IMR-90 (cell line): ENCODE measurements around the gene MAGEA10. TPM values are rescaled to one million over a fixed set of nuclear protein-coding genes. Genes with fewer than 3 reads are reported as not detected.

Experiments
- ATAC-seq: fragments of 200-7000 bp; cut with Tn5 transposase; 2 replicates; pipeline ENCODE4 v1.9.1; 2020; ENCODE audit warnings: low read depth, mild to moderate bottlenecking, moderate library complexity
- BruUV-seq: library from RNA; stranded (reverse); fragments of 400-500 nt; replicated peaks from 2 replicates; lab custom pipeline; 2021; lab: Mats Ljungman, UMichigan
- CTCF ChIA-PET: fragments of 300-600 bp; formaldehyde crosslinking; extraction: SDS; loops from one replicate; lab custom pipeline; 2021; ENCODE audit warnings: antibody characterized with exemption; lab: Yijun Ruan, JAX
- POLR2A ChIA-PET: fragments of 300-600 bp; sonication (Branson Sonifier 250); formaldehyde crosslinking; loops from one replicate; lab custom pipeline; 2022; ENCODE audit warnings: antibody characterized with exemption; ENCODE audit not compliant: unreplicated experiment; lab: Charles Lee
- DNase-seq: peaks from one replicate; pipeline ENCODE4 v3.0.0; 2013
- H2AFZ ChIP-seq: replicated peaks from 2 replicates; pipeline ENCODE3; 2013; ENCODE audit warnings: low read length, mild to moderate bottlenecking; ENCODE audit not compliant: poor library complexity
- H2AK5ac ChIP-seq: 2 replicates; pipeline ENCODE4 v1.6.1; 2013; ENCODE audit warnings: low read depth, low read length, inconsistent platforms
- H2AK9ac ChIP-seq: replicated peaks from 2 replicates; pipeline ENCODE3; 2013; ENCODE audit warnings: mild to moderate bottlenecking, low read depth, low read length, moderate library complexity; ENCODE audit not compliant: poor library complexity
- H2BK120ac ChIP-seq: 2 replicates; pipeline ENCODE4 v1.6.1; 2013; ENCODE audit warnings: low read depth, low read length, inconsistent platforms
- H2BK15ac ChIP-seq: 3 replicates; pipeline ENCODE4 v1.6.1; 2013; ENCODE audit warnings: low read depth, low read length, inconsistent platforms
- H2BK20ac ChIP-seq: 2 replicates; pipeline ENCODE4 v1.6.1; 2013; ENCODE audit warnings: low read depth, mild to moderate bottlenecking, inconsistent platforms, low read length, moderate library complexity
- H2BK5ac ChIP-seq: 2 replicates; pipeline ENCODE4 v1.6.1; 2013; ENCODE audit warnings: mild to moderate bottlenecking, low read depth, low read length, inconsistent platforms; ENCODE audit not compliant: poor library complexity, severe bottlenecking
- H3K14ac ChIP-seq: replicated peaks from 2 replicates; pipeline ENCODE4 v1.6.1; 2013; ENCODE audit warnings: low read depth, low read length, inconsistent platforms
- H3K18ac ChIP-seq: 2 replicates; pipeline ENCODE4 v1.6.1; 2013; ENCODE audit warnings: low read depth, low read length, control low read depth
- H3K23ac ChIP-seq: 2 replicates; pipeline ENCODE4 v1.6.1; 2013; ENCODE audit warnings: low read depth, low read length, inconsistent platforms
- H3K27ac ChIP-seq: 2 replicates; pipeline ENCODE4 v1.5.1; 2013; ENCODE audit warnings: mild to moderate bottlenecking, control low read depth, low read length; ENCODE audit not compliant: insufficient read depth
- H3K27me3 ChIP-seq: 2 replicates; pipeline ENCODE4 v1.6.1; 2013; ENCODE audit warnings: low read length; ENCODE audit not compliant: control insufficient read depth, insufficient read depth
- H3K36me3 ChIP-seq: 2 replicates; pipeline ENCODE4 v1.6.1; 2013; ENCODE audit warnings: low read length, mixed read lengths; ENCODE audit not compliant: control insufficient read depth, insufficient read depth
- H3K4ac ChIP-seq: 2 replicates; pipeline ENCODE4 v1.6.1; 2013; ENCODE audit warnings: low read depth, low read length, inconsistent platforms
- H3K4me1 ChIP-seq: 2 replicates; pipeline ENCODE4 v1.6.1; 2013; ENCODE audit warnings: low read length, mixed read lengths; ENCODE audit not compliant: control insufficient read depth, insufficient read depth
- H3K4me2 ChIP-seq: 2 replicates; pipeline ENCODE4 v1.6.1; 2013; ENCODE audit warnings: low read depth, mild to moderate bottlenecking, control low read depth, low read length, moderate library complexity
- H3K4me3 ChIP-seq: 2 replicates; pipeline ENCODE4 v1.5.1; 2013; ENCODE audit warnings: low read depth, mild to moderate bottlenecking, control low read depth, low read length, moderate library complexity; ENCODE audit not compliant: insufficient read depth
- H3K56ac ChIP-seq: 2 replicates; pipeline ENCODE4 v1.6.1; 2013; ENCODE audit warnings: low read length, inconsistent platforms; ENCODE audit not compliant: insufficient read depth; ENCODE audit errors: extremely low read depth
- H3K79me1 ChIP-seq, 2 experiments: 2 replicates each; pipeline ENCODE4 v1.6.1; 2013; ENCODE audit warnings: low read length in 2 of 2, inconsistent platforms in 1 of 2, low read depth in 1 of 2
- H3K9ac ChIP-seq: 2 replicates; pipeline ENCODE4 v1.6.1; 2013; ENCODE audit warnings: low read depth, low read length, control low read depth
- H3K9me1 ChIP-seq: 2 replicates; pipeline ENCODE4 v1.6.1; 2013; ENCODE audit warnings: low read length, inconsistent platforms; ENCODE audit not compliant: insufficient read depth
- H3K9me3 ChIP-seq: 2 replicates; pipeline ENCODE4 v1.6.1; 2013; ENCODE audit warnings: low read length; ENCODE audit not compliant: control insufficient read depth, insufficient read depth
- H4K20me1 ChIP-seq: 2 replicates; pipeline ENCODE4 v1.6.1; 2013; ENCODE audit warnings: low read length, inconsistent platforms; ENCODE audit not compliant: insufficient read depth
- H4K5ac ChIP-seq: 2 replicates; pipeline ENCODE4 v1.6.1; 2013; ENCODE audit warnings: mild to moderate bottlenecking, low read depth, low read length, control low read depth
- H4K8ac ChIP-seq, 2 experiments: 2 replicates each; pipeline ENCODE4 v1.6.1; 2013; ENCODE audit warnings: low read depth in 2 of 2, low read length in 2 of 2, control low read depth in 1 of 2, inconsistent platforms in 1 of 2
- H4K91ac ChIP-seq: 2 replicates; pipeline ENCODE4 v1.6.1; 2013; ENCODE audit warnings: low read depth, low read length, inconsistent platforms; ENCODE audit not compliant: insufficient read depth
- BHLHE40 ChIP-seq: fragments of 150-350 bp; IDR thresholded peaks from 2 replicates; pipeline ENCODE4 v1.6.1; 2016; ENCODE audit warnings: mild to moderate bottlenecking, low read depth, low read length
- CEBPB ChIP-seq: IDR thresholded peaks from 2 replicates; pipeline ENCODE4 v1.6.1; 2012; ENCODE audit warnings: low read depth, low read length, improper control_type of control experiment
- CHD1 ChIP-seq: IDR thresholded peaks from 2 replicates; pipeline ENCODE4 v1.6.1; 2012; ENCODE audit warnings: low read depth, low read length, improper control_type of control experiment
- CTCF ChIP-seq: conservative IDR thresholded peaks from 2 replicates; pipeline ENCODE4 v1.5.1; 2012; ENCODE audit warnings: mild to moderate bottlenecking, low read depth, low read length, improper control_type of control experiment
- ELK1 ChIP-seq: fragments of 150-350 bp; IDR thresholded peaks from 2 replicates; pipeline ENCODE4 v1.6.1; 2016; ENCODE audit warnings: low read depth, mild to moderate bottlenecking, low read length, moderate library complexity, borderline replicate concordance
- FOS ChIP-seq: fragments of 150-350 bp; IDR thresholded peaks from 2 replicates; pipeline ENCODE4 v1.6.1; 2016; ENCODE audit warnings: low read depth, low read length
- MAFK ChIP-seq: IDR thresholded peaks from 2 replicates; pipeline ENCODE4 v1.6.1; 2012; ENCODE audit warnings: low read depth, low read length, improper control_type of control experiment
- MAZ ChIP-seq: IDR thresholded peaks from 2 replicates; pipeline ENCODE4 v1.6.1; 2012; ENCODE audit warnings: low read depth, mild to moderate bottlenecking, low read length, improper control_type of control experiment, moderate library complexity, borderline replicate concordance
- MXI1 ChIP-seq: IDR thresholded peaks from 2 replicates; pipeline ENCODE4 v1.6.1; 2012; ENCODE audit warnings: low read depth, mild to moderate bottlenecking, low read length, moderate library complexity, borderline replicate concordance
- NFE2L2 ChIP-seq: fragments of 150-350 bp; IDR thresholded peaks from 2 replicates; pipeline ENCODE4 v1.6.1; 2016; ENCODE audit warnings: low read depth, mild to moderate bottlenecking, low read length
- POLR2A ChIP-seq: IDR thresholded peaks from 2 replicates; pipeline ENCODE4 v1.6.1; 2012; ENCODE audit warnings: mild to moderate bottlenecking, low read depth, low read length
- RAD21 ChIP-seq: IDR thresholded peaks from 2 replicates; pipeline ENCODE4 v1.6.1; 2012; ENCODE audit warnings: low read length, improper control_type of control experiment
- RCOR1 ChIP-seq: IDR thresholded peaks from 2 replicates; pipeline ENCODE4 v1.6.1; 2012; ENCODE audit warnings: mild to moderate bottlenecking, low read length, improper control_type of control experiment; ENCODE audit not compliant: insufficient replicate concordance
- RFX5 ChIP-seq: IDR thresholded peaks from 2 replicates; pipeline ENCODE4 v1.8.0; 2012; ENCODE audit warnings: low read depth, mild to moderate bottlenecking, low read length, moderate library complexity
- SMC3 ChIP-seq: fragments of 150-350 bp; IDR thresholded peaks from 2 replicates; pipeline ENCODE4 v1.6.1; 2016; ENCODE audit warnings: low read depth, mild to moderate bottlenecking, antibody characterized with exemption, low read length, moderate library complexity
- USF2 ChIP-seq: fragments of 150-350 bp; IDR thresholded peaks from 2 replicates; pipeline ENCODE4 v1.6.1; 2017; ENCODE audit warnings: mild to moderate bottlenecking, antibody characterized with exemption, low read length, low read depth
- WGBS, 2 experiments: methylation state at CpG; one replicate each; pipeline versions ENCODE4 v1.1.5 to v1.1.7; 2013; ENCODE audit warnings: missing lambda C conversion rate in 2 of 2; ENCODE audit not compliant: insufficient read length in 1 of 2; ENCODE audit errors: extremely low coverage in 2 of 2; 5-methylcytosine and 5-hydroxymethylcytosine counted together
- dilution Hi-C: fragments of 300-500 bp; cut with HindIII; formaldehyde crosslinking; loops from one replicate; pipeline ENCODE4 v1.14.3; 2018; ENCODE audit warnings: low sequenced_read_pairs; ENCODE audit not compliant: unreplicated experiment
- in situ Hi-C: fragments of 300-500 bp; cut with MboI; formaldehyde crosslinking; loops from 3 replicates; pipeline ENCODE4 v1.14.3; 2019; ENCODE audit warnings: low sequenced_read_pairs, inconsistent platforms, mixed read lengths
- intact Hi-C: fragments of 100-400 bp; cut with micrococcal nuclease; formaldehyde crosslinking; loops from 2 replicates; pipeline ENCODE4 v1.10.0; 2022
- polyA plus RNA-seq, 3 experiments: library from polyadenylated mRNA; depleted of rRNA; stranded (reverse); fragments of >200 nt; gene quantifications; 2 replicates each; pipeline ENCODE4 v1.2.3, GENCODE V29; 2012; ENCODE audit warnings: low replicate concordance in 1 of 3
- total RNA-seq: library from RNA; depleted of rRNA; stranded (reverse); fragments of >200 nt; gene quantifications from 2 replicates; pipeline ENCODE4 v1.2.3, GENCODE V29; 2012

MAGEA10 gene
- total and polyA plus RNA-seq, 2 of the 4 experiments (the other 2 are of a cell fraction) = not detected

GRCh38 chrX:152086141-152086540 is 52.2 kb downstream of the MAGEA10 start:
- H3K18ac ChIP-seq = no peak overlapping the region
- no peak overlapping the region for H2BK15ac ChIP-seq
- no peaks in the 10 kb centered on the region for H3K36me3 ChIP-seq
- in situ Hi-C loops = no loop called here
- H2BK5ac ChIP-seq = no peak overlapping the region
- H3K9me1 ChIP-seq = no peaks in the 10 kb centered on the region
- H3K9me3 ChIP-seq = no peaks in the 10 kb centered on the region
- H4K20me1 ChIP-seq = no peaks in the 10 kb centered on the region
- dilution Hi-C loops = no loop called here
- no peak overlapping the region for H2AFZ ChIP-seq
- H4K8ac ChIP-seq = no peak overlapping the region
- no peak overlapping the region for H2BK120ac ChIP-seq
- H3K79me1 ChIP-seq = no peaks in the 10 kb centered on the region
- H2AK5ac ChIP-seq = no peak overlapping the region
- BruUV-seq = no TSS peak
- no peak overlapping the region for H3K23ac ChIP-seq
- ATAC-seq (no peak), DNase-seq (no peak)
- H3K14ac ChIP-seq = no peak overlapping the region
- H3K27me3 ChIP-seq = no peaks in the 10 kb centered on the region
- H4K91ac ChIP-seq = no peak overlapping the region
- H2BK20ac ChIP-seq = no peak overlapping the region
- H3K4me1 ChIP-seq = no peaks in the 10 kb centered on the region
- no peak overlapping the region for H3K27ac ChIP-seq
- 80% methylated on average over 1 of the region's 6 CpGs; no CpG with 5 or more reads in 1 of the 2 experiments for WGBS, 2 experiments
- CTCF ChIA-PET = no interaction called here
- POLR2A ChIA-PET = no interaction called here
- no peak overlapping the region for H3K9ac ChIP-seq
- no peak for TF ChIP-seq ELK1
- no peak for TF ChIP-seq BHLHE40
- TF ChIP-seq SMC3 = no peak
- no peak for TF ChIP-seq RCOR1
- TF ChIP-seq RFX5 = no peak
- TF ChIP-seq CEBPB = no peak
- no peak for TF ChIP-seq RAD21
- TF ChIP-seq CHD1 = no peak
- TF ChIP-seq POLR2A = no peak
- no peak for TF ChIP-seq MAZ
- no peak for TF ChIP-seq CTCF
- TF ChIP-seq MAFK = no peak
- TF ChIP-seq USF2 = no peak
- no peak for TF ChIP-seq NFE2L2
- TF ChIP-seq FOS = no peak
- TF ChIP-seq MXI1 = no peak
- no peak overlapping the region for H3K4me2 ChIP-seq
- no peak overlapping the region for H2AK9ac ChIP-seq
- no peak overlapping the region for H3K4me3 ChIP-seq
- intact Hi-C loops = no loop called here
- no peak overlapping the region for H3K56ac ChIP-seq
- H3K4ac ChIP-seq = no peak overlapping the region
- H4K5ac ChIP-seq = no peak overlapping the region
